Spleen (tissue), 7 donors: ENCODE data around the gene SPACA7.

Experiments used
- CTCF ChIP-seq, 11 experiments: fragments of 200-600 bp in 7 of 11; fragments of 450-650 bp in 4 of 11; sonication (generic) in 4 of 11; IDR thresholded peaks in 8 of 11; conservative IDR thresholded peaks in 3 of 11; 1 replicate in 7 of 11; 2 replicates in 4 of 11; pipeline versions ENCODE4 v1.4.0 to v1.8.0; 2016 to 2021; ENCODE audit warnings: antibody characterized with exemption in 11 of 11, inconsistent platforms in 4 of 11, mild to moderate bottlenecking in 1 of 11
- POLR2A ChIP-seq, 3 donors: fragments of 450-650 bp; IDR thresholded peaks; one replicate each; pipeline ENCODE4 v1.5.1; 2017; ENCODE audit warnings: antibody characterized with exemption in 3 of 3, mild to moderate bottlenecking in 1 of 3
- donor health status: DM: no; HTN: no; CAD: no; lungs with moderate emphysema.
- donor health status: DM: no; HTN: no; CAD: no.
- donor health status: DM: no; HTN: no; CAD: no.

DNA sequence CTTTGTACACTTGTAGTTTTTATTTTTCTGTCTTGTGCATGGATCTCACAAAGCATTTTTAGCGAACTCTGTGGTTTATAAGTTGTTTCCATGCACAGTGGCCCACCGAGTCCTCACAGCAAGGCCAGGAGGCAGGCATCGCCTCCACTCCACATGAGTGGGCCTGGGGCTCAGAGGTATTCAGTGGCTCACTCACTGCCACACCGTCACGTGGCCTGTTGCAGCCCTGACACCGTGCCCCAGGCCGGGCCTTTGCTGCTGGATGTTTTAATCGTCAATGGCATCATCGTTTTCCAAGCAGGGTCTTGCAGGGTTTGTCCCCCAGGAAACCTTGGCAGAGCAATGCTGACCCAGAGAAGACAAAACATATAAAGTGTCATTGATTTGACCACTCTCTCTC, 59.8 kb downstream of the SPACA7 start:
- TF ChIP-seq CTCF (IDR thresholded peaks at IDR 0.05 in 8 of 11, conservative IDR thresholded peaks at IDR 0.05 in 3 of 11) = no peak
- no peak for TF ChIP-seq POLR2A (IDR thresholded peaks at IDR 0.05)
